Measurements from ENCODE around the gene NTNG1.

NTNG1 gene

GRCh38 chr1:107343601-107344000 lies 202.8 kb downstream of the NTNG1 start:
- ATAC-seq = no peak

DNA sequence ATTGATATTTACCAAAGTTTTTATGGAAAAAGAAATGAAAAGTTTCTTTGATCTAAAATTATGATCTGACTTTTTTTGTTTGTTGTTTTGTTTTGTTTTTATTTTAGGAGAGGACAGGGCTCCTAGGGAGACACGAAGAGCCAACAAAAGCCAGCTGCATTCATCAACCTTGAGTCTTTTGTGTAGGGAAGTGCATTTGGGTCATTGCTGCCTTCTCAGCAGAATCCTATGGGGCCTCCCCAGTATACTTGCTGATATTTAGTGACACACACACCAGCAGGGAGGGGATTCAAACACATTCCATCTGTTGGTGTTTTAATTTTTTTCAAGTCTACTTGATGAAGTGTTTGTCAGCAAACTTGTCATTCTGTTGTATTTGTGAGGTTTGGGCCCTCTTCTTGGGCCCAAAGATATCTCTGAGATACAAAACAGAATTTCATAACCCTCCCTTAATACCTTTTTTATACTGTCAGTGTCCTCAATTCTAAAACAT lies 203.5 kb downstream of the NTNG1 start:
- ATAC-seq = no peak

GRCh38 chr1:107344836-107345235 lies 204.0 kb downstream of the NTNG1 start:
- no peak for ATAC-seq

GRCh38 chr1:107352850-107353249 lies 212.0 kb downstream of the NTNG1 start:
- no peak for ATAC-seq

DNA sequence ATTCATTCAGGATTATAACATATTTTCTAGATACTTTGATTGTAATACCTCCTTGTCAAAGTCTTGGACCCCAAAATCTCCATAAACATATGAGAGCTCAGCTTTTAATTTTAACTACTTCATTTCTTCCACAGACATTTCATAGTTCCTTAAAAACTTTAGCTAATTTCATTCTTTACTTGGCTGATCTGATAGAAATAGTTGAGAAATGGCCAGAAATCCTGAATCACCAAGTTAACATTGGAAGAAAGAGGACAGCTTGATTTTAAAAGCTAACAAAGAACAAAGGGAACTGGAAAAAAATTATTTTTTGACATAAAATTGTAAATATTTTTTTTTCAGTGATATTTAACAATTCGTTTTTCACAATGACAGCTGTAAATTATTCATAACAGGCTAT lies 216.5 kb downstream of the NTNG1 start:
- no peak for ATAC-seq

DNA sequence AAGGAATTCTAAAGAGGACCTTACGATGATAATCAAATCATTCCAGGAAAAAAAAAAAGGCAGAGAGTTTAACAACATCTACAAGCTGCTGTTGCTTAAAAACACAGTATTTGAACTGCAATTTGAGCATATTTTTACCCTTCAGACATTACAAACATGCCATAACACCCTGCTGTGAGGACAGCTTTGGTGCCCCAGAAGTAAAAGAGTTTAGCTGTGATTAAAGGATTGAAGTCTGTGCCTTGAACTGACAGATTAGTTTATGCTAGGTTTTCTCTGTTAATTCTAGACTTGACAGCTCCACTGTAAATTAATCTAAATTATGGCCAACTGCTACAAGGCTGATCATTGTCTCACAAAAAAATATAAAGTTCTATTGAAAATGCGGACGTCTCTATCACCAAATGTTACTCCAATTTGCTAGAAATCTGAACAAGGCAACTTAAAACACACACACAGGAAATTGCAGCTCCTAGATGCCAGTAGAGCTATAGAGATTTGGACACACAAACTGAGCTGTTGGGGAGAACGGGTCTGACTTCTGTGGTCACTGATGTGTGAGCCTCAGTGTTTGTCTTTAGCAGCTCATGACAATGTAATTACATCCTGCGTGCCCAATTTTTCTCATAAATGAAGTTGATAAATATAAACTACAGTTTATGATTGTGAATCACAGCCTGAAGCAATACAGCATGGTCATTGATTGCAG lies 217.9 kb downstream of the NTNG1 start:
- ATAC-seq = no peak

DNA sequence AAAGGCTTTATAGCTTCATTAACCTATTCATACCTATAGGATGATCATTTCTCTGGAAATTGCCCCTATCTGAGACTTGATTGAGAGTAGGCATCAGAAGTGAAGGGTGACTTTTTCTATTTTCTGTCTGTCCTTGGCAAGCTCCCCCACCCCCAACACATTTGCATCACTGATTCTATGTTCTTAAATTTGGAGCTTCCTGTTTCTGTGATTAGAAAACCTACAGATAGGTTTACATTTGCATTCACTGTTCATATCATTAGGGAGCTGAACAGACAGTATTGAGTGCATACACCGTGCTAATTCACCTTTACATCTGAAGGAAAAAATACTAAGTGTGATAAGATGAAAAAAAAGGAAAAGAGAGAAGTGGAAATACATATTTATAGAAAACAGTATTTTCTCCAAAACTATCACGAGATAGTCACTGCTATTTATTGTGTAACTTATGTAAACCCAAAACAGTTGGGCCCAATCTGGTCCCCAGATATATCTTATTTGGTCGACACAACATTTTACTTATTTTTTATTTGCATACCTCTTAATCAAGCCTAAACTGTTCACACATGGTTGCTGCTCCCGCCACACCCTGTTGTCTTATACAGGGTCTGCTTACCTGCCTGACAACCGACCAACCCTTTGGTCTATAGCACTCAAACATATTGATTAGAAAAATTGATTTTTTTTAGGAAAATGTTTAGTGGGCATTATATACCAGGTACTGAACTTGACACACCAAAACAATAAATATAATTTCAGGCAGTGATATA lies 218.8 kb downstream of the NTNG1 start:
- no peak for ATAC-seq

- ATAC-seq = no peak
Observed at GRCh38 chr1:107362468-107363140, 221.8 kb downstream of the NTNG1 start.

GRCh38 chr1:107363154-107363553 lies 222.3 kb downstream of the NTNG1 start:
- no peak for ATAC-seq

DNA sequence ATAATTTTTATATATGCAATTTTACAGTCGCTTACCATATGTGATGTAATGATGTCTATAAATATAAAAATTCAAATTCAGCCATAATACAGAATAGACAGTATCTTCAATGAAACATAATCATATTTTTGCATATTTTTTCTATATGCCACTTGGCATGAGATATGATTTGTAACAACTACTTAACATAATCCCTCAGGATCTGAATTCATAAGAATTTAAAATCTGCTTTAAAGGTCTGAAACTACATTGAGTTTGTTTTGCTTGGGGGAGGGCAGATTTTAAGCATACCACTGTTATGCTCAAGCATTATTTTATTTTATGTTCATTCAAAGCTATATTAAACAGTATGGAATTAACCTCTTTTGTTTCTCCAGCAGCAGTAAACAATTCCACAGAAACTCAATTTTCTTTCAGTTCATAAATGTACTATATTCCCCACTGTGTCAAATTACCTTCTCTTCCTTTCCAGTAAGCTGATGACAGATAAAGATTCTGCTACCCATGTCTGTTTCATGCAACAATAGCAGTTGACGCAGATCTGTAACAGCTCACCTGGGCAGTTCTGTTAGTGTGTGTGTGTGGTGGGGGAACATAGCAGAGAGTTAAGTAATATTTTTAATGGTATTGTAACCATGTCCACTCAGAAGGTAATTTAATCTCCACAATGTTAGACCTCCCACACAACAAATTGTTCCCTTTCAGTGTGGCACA lies 224.8 kb downstream of the NTNG1 start:
- no peak for ATAC-seq

DNA sequence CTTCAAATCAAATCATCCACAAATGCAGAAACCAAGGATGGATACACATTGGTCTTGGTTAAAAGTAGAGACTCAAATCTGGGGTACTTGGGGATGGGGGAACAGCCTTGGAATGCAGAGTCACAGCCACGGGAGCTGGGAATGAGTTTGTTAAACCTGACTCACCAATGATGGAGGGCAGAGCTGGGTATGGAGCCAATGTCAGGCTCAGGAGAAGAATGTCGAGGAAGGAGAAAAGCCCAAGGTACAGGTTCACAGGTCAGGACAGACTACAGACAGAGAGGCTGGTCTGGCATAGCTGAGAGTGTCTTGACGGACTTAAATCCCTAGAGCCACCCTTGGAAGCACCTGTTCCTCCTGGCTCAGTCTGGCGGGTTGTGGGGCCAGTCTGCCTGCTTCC lies 237.6 kb downstream of the NTNG1 start:
- ATAC-seq = no peak

DNA sequence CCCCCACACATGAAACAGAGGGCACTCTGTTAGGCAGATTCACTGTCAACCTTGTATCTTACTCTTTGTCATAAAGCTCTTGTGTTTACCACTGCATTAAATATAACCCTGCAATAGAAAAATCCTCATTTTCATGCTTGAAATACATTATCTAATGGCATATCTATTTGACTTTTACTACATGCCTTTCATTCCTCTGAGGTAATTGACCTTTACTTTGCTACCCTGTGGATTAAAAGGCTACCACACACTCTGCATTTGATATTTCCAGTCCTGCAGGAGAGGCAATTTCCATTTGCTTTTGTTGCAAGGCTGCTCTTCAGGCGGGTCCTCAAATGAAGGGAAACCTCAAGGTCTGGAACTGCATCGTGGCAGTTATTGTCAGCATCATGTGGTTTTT lies 238.0 kb downstream of the NTNG1 start:
- ATAC-seq = no peak

DNA sequence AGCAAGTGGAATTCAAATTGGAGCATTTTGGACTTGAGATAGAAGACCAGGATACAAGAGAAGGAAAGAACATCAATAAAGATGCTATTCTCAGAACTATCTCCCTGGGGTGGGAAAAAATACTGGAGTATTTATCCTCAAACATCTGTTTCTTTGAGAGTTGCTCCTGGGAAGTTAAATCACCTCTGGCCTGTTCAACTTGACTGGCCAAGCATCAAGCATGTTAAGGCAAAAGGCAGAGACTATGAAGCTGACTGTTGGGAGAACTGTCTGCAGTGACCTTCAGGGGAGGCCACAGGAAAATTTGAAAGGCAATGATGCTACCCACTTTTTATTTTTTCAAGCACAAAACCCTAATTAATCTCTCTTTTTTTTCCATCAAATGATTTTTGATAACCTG lies 239.0 kb downstream of the NTNG1 start:
- ATAC-seq = no peak

DNA sequence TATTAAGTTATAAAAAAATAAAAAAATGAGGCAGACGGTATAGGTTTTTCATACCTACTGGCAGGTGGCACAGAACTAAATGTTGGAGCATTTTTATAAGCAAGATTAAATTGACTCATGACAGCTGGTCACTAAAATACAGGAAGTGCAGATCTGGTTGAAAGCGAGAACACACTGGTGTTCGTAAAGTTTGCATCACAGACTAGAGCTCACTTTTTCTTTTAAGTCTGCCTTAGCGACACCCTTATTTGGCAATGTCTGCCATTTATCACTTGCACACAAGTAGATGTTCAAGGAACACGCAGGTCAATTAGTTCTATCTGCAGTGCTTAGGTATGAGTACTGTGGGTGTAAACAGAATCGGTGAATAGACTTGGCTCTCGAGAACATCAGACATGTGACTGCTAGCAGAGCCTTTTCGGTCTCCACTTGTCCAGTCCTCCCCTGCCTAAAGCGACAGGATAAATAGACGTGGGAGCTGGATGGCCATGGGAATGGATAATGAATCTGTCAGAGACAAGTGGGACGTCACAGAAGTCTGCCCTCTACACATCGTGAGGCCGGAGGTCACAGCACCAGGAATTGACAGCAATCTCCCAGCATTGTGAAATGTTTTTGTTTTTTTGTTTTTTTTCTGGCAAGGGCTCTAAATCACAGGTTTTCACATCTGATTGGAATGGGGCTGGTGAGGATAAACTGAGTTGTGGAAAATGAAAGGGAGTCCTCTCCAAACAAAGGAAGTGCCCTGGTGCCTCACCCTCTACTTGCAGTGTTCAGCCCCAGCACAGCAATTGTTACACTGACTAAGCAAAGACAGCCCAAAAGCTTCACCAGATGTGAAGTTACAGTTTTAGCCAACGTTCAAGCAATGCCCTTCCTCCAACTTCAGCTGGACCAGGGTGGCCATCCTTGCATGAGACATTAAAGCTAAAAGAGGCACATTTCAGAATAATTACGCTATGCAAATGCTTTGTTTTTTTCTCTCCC lies 248.9 kb downstream of the NTNG1 start:
- ATAC-seq = no peak

DNA sequence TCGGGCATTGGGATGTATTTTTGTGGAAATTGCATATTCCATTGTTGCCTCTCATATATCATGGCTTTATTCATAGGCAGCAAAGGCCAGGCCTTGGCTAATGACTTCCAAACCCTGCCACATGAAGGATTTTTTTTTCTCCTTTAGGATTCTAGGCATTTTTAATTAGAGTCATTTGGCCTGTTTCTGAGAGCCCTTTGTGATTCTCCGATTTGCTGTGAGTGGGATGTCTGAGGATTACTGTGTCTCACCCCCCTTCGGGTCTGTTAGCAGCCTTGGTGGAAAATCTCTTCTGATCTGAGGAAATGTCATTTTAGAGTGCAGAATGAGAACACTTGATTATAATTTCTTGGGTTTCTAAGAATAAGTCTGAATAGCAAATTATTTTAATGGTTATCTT lies 253.5 kb downstream of the NTNG1 start:
- no peak for ATAC-seq

GRCh38 chr1:107401704-107402103 lies 260.9 kb downstream of the NTNG1 start:
- no peak for ATAC-seq

DNA sequence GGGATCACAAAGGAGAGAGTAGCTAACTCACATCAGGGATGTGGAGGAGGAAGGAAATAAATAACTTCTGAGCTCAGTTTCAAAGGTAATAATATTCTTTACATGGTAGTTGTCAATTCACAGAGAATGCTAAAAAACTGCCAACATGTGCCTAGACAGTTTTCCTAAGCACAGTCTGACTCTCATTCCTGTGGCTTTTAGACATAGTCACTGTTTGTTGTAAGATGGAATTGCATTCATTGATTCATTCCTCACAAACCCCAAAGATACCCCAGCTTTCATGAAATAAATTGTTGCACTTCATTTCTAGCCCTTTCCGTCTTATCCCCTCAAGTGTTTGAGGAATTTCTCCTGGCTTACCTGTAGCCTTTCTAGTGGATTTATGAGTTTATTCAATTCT lies 263.9 kb downstream of the NTNG1 start:
- ATAC-seq = no peak

DNA sequence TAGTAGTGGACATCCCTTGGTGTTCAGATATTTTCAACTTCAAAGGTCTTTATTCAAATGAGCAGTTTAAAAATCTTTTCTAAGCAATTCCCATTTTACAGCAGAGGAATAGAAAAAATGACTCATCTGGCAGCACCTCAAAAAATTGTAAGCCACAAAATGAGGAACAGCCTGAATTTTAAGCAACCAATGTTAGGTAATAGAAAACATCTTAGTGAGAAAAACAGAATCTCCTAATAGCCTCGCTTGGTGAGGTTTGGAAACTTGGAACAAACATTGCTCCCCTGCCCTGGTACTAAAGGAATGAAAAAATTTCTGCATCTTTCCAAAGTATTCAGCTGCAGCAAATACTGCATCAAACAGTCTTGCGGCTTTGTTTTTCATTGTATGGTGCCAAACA lies 264.4 kb downstream of the NTNG1 start:
- no peak for ATAC-seq

GRCh38 chr1:107407011-107407410 lies 266.2 kb downstream of the NTNG1 start:
- ATAC-seq = no peak

GRCh38 chr1:107413546-107413945 lies 272.7 kb downstream of the NTNG1 start:
- no peak for ATAC-seq

DNA sequence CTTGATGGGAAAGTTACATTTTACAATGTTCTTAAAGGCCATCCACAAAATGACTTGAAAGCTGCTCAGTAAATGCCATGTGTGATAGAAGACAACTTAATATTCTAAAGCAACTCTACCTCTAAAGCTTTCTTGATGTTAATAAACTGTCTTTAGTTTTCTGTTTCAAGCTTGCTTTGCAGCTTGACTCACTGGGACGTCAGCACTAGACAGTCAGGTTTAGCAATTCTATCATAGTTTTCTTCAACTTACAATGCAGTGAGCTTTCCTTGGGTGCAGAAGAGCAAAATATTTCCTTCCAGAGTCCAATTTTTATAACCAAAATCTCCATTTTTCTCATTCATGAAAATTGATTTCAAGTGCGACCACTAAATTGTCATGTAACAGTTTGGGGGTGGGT lies 273.1 kb downstream of the NTNG1 start:
- no peak for ATAC-seq

GRCh38 chr1:107414550-107414949 lies 273.7 kb downstream of the NTNG1 start:
- no peak for ATAC-seq
